NCI-H2029 (cell line): Measurements from ENCODE around the gene NCDN.
"Not testable (repeated sequence)": the region's sequence is repeated elsewhere in the genome, so short reads cannot be mapped to it uniquely, and the experiment has no call there.

Source experiments
- DNase-seq: peaks from one replicate; lab custom pipeline; 2025; lab: John Stamatoyannopoulos, UW

Gene NCDN

GRCh38 chr1:35569936-35570335, 12.3 kb downstream of the NCDN start:
- no peak for DNase-seq

- no peak for DNase-seq
Observed at GRCh38 chr1:35570589-35571137, 13.1 kb downstream of the NCDN start.

GRCh38 chr1:35571263-35571662, 13.7 kb downstream of the NCDN start:
- no peak for DNase-seq

- DNase-seq = no peak
Observed at GRCh38 chr1:35572296-35572695, 14.7 kb downstream of the NCDN start.

GRCh38 chr1:35573198-35574124, 15.9 kb downstream of the NCDN start, which contains the start of gene TFAP2E:
Gene TFAP2E (plus strand): TSS chr1:35573314. CDS start chr1:35573578, 264 bp downstream.
- peak; percentile 12 for DNase-seq

- no peak for DNase-seq
Observed at GRCh38 chr1:35574125-35574654, 16.6 kb downstream of the NCDN start.

- DNase-seq = no peak
Observed at GRCh38 chr1:35574655-35575415, 17.2 kb downstream of the NCDN start.

GRCh38 chr1:35575416-35575958, 17.9 kb downstream of the NCDN start:
- no peak for DNase-seq

GRCh38 chr1:35576061-35576765, 18.6 kb downstream of the NCDN start:
- DNase-seq = no peak

GRCh38 chr1:35576766-35577070, 19.1 kb downstream of the NCDN start:
- DNase-seq = not testable (repeated sequence)

GRCh38 chr1:35577071-35577998, 19.7 kb downstream of the NCDN start:
- DNase-seq = no peak

- DNase-seq = no peak
Observed at GRCh38 chr1:35580949-35581388, 23.4 kb downstream of the NCDN start.

- DNase-seq = not testable (repeated sequence)
Observed at GRCh38 chr1:35581621-35582020, 24.0 kb downstream of the NCDN start.

- DNase-seq = no peak
Observed at GRCh38 chr1:35585281-35585680, 27.7 kb downstream of the NCDN start.

GRCh38 chr1:35585805-35586204, 28.2 kb downstream of the NCDN start:
- DNase-seq = not testable (repeated sequence)

- DNase-seq = no peak
Observed at GRCh38 chr1:35586808-35587207, 29.2 kb downstream of the NCDN start.

- no peak for DNase-seq
Observed at GRCh38 chr1:35587736-35588135, 30.1 kb downstream of the NCDN start.

GRCh38 chr1:35588197-35588910, 30.8 kb downstream of the NCDN start:
- no peak for DNase-seq

- no peak for DNase-seq
Observed at GRCh38 chr1:35589516-35590427, 32.2 kb downstream of the NCDN start.
